Endothelial cell of hepatic sinusoid (primary cell): ENCODE data around the gene CARD11.

ENCODE experiments used
- in situ Hi-C: cut with HindIII; loops from 2 replicates; pipeline ENCODE4 v1.10.0; 2017; ENCODE audit warnings: low sequenced_read_pairs

Gene CARD11

DNA sequence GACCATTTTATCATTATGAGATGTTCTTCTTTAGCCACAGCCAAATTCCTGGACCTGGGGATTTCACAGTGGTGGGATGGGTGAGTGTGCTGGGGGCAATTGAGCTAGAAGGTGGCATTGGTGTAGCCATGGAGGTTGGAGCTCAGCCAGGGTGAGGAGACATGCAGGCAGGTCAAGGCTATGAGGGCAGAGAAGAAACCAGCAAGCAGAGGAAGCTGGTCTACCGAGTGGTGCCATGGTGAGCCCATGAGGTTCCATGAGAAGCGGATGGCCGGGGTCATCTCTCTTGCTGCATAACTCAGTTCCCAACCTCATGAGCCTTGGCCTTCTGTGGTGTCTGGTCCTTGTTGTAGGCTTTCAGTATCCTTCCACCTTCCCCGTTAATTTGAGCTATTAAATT lies 91.4 kb downstream of the CARD11 start:
- in situ Hi-C loops, result no loop called here

DNA sequence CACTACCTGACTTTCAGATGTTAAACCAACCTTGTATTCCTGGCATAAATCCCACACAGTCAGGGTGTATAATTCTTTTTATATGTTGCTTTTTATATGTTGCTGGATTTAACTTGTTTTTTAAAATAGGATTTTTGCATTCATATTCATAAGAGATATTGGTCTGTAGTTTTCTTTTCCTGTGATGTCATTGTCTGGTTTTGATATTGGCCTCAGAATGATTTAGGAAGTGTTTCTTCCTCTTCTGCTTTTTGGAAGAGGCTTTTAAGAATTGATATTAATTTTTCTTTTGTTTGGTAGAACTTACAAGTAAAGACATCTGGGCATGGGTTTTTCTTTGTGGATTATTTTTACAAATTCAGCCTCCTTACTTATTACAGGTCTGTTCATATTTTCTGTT lies 93.1 kb downstream of the CARD11 start:
- in situ Hi-C loops, result no loop called here

DNA sequence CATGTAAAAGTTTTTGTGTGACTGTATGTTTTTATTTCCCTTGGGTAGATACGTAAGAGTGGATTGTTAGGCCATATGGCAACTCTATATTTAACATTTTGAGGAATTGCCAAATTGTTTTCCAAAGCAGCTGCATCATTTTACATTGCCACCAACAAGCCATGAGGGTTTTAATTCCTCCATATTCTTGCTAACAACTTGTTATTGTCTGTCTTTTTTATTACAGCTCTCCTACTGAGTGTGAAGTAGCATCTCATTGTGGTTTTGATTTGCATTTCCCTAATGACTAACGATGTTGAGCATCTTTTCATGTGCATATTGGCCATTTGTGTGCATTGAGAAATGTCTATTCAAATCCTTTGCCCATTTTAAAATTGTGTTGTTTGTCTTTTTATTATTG lies 94.9 kb downstream of the CARD11 start:
- in situ Hi-C loops, result loop anchor here (5.0 to 10.0 kb wide), 2 partner anchors 59 to 184 kb away; no protein-coding TSS in a partner anchor

DNA sequence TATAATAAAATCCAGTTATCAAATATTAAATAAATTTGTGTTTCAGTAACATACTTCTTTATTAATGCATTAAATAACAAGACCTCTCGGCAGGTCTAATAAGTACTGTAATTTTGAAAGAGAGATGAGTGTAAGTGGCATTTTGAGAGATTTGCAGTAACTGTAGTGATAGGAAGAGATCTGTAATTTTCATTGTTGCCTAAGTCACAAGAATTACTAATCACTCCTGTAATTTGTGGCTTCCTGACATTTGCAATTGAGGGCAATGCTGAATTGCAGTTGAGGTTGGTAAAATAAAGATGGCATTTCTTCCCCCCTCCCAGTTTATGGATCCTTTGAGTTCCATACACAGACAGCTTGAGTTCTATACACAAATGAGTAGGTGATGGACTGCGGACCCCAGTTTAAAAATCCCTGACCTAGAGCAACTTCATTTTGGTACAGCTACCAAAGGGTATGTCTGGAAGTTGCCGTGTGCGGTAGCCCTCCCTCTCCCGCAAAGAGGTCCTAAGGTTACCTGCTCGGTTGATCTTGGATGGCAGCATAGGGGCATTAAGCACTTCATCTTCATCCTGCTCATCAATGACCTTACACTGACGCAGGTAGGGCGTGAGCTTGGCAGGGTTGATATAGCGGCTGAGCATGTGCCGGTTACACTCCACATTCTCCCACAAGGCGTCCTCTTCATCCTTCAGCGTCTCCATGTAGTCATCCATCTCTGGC lies 96.4 kb downstream of the CARD11 start:
- in situ Hi-C loops, result loop anchor here (5.0 to 10.0 kb wide), 2 partner anchors 60 to 182 kb away; no protein-coding TSS in a partner anchor

DNA sequence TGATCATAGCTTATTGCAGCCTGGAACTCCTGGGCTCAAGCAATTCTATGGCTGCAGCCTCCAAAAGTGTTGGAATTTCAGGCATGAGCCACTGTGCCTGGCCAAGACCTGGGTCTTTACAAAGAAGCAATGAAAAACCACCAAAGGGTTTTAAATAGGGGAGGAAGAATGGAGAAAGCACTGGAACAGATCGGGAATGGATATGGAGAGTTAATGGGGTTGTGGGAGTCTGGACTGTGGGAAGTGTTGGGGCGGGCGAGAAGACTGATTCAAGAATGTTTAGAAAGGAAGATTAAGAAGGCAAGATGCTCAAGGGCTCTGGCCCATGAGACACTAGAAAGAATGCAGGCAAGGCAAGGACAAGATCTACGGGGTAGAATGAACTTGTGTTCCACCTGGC lies 98.5 kb downstream of the CARD11 start:
- in situ Hi-C loops, result loop anchor here (5.0 to 10.0 kb wide), 2 partner anchors 62 to 180 kb away; no protein-coding TSS in a partner anchor

DNA sequence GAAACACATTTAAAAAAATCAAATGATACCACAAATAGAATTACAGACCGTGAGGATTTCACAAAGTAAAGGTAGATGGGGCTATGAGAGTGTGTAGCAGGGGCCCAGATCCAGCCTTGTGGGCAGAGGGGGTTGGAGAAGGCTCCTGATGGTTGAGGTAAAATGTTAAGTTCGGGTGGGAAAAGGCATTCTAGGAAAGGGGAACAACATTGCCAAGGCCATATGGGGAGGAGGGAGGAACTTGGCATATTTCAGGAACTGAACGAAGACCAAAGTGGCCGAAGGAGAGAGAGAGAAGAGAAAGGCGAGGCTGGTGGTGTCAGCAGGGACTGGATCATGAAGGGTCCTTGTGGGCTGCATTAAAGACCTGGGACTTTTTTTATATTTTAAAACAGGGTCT lies 98.9 kb downstream of the CARD11 start:
- in situ Hi-C loops, result loop anchor here (5.0 to 10.0 kb wide), 2 partner anchors 63 to 180 kb away; no protein-coding TSS in a partner anchor

DNA sequence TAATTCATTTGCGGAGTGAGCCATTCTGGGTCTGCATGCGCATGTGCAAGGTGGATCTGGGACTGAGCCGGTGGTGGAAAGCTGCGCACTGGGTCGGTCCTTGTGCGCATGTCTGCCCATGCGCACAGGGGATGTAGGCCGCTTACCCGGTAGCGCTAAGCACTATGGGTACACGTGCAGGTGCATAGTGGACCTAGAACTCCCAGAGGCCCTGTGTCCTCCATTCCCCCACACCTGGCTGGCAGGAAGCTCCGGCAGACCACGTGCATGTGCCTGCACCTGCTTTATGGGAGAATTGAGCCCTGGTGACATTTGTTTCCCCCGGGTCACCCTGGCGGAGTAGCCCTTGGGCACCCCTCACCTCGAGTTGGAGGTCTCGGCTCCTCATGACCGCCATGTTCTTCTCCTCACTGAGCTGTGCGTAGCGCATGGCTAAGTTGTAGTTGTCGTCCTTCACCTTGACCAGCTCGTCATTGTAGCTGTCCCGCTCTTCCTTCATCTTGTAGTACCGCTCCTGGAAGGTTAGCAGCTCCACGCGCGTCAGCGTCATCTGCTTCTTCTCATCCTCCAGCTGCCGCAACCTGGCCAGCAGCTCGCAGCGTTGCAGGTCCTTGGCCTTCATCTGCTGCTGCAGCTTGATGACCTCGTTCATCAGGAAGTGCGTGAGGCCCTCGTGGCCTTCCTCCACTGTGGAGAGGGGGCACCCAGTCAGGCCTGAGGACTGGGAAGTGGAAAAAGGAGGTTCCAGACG lies 99.6 kb downstream of the CARD11 start:
- in situ Hi-C loops, result loop anchor here (10.0 kb wide), 1 partner anchor 179 kb away; no protein-coding TSS in a partner anchor

DNA sequence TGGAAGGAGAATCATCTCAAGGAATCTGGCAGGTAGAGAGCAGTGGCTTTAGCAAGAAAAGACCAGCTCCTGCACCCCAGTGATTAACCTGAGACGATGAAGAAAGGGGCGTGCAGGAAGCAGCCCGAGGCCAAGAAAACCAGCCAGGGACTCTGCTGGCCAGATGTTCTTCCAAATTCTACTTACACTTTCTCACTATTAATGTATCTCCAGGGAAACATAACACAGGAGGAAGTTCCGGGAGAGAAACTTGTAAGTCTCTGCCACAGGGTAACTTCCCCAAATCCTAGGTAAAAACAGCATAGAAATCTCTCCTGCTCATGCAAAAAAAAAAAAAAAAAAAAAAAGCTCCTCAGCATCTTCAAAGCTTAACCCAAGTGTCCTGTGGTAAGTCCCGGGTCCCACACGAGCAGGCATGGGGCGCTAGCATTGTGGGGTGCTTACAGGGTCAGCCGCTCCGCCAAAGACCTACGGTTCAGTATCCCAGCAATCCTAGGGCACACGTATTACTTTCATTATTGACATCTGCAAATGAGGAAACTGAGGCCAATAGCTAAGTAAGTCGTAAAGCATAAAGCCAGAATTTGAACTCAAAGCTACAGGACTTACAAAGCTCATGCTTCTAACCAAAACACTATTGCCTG lies 102.3 kb downstream of the CARD11 start:
- in situ Hi-C loops, result loop anchor here (10.0 kb wide), 1 partner anchor 177 kb away; no protein-coding TSS in a partner anchor

DNA sequence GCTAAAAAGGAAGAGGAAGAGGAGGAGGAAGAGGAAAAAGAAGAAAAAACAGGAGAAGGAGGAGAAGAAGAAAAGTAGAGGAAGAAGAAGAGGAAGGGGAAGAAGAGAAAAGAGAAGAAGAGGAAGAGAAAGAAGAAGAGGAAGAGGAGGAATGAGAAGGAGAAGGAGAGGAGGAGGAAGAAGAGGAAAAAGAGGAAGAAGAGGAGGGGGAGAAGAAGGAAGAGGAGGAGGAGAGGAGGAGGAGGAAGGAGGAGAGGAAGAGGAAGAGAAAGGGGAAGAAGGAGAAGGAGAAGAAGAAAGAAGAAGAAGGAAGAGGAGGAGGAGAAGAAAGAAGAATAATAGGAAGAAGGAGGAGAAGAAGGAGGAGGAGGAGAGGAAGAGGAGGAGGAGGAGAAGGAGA lies 103.2 kb downstream of the CARD11 start:
- in situ Hi-C loops, result loop anchor here (10.0 kb wide), 1 partner anchor 176 kb away; no protein-coding TSS in a partner anchor

DNA sequence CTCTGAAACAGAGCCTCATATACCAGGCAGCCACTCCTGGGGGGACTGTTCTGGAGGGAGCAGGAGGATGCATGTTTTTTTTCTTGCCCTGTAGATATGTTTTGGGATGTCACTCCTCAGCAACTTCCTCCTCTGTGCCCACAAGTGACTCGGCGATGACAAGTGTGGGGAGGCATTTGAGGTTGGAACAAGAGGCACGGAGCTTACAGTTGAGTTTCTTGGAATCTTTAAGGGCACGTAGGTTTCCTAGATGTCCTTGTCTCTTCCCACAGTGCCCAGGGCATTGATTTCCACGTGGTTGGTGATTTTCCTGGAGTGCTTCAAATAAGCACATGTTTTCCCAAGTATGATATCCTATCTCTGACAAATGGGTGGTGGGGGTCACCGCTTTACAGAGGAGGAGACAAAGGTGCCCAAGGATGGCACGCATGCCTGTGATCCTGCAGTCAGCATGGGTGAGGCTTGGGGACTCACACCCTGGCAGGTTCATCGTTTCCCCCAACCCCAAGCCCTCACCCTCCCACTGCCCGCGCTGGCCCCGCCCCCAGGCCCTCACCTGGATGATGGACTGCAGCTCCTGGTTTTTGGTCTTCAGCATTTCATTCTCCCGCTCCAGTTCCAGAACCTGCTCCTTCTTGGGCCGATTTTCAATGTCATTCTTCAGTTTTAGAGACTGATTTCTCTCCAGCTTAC lies 104.3 kb downstream of the CARD11 start:
- in situ Hi-C loops, result loop anchor here (5.0 kb wide), 1 partner anchor 72 kb away; no protein-coding TSS in a partner anchor

DNA sequence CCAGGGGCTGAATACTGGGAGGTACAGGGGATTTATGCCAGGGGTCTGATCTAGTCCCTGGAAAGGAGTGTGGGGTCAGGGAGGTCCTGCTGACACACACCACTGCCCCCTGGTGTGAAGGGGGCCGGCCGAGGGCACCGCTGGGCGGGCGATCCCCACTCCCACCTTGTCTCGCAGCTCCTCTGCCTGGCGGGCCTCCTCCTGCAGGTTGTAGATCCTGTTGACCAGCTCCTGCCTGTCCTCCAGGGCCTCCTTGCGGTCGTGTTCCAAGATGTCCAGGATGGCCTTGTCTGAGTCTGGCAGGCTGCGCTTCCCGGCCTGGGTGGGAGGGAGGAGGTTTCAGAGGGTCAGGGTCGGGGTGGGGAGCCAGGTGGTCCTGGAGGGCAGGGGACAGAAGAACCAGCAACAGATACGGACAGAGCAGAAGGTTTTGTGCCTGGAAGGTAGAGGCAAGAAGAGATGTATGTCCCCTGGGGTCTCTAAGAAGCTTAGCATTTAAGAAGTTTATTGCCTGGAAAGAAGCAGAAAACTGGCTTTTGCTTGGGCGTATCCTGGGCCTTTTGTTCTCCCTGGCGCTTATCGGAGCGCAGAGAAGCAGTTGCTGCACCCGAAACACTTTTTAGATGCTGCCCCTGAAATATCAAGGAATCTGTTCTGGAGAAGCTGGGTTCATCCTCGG lies 105.0 kb downstream of the CARD11 start:
- in situ Hi-C loops, result loop anchor here (5.0 kb wide), 1 partner anchor 71 kb away; no protein-coding TSS in a partner anchor

DNA sequence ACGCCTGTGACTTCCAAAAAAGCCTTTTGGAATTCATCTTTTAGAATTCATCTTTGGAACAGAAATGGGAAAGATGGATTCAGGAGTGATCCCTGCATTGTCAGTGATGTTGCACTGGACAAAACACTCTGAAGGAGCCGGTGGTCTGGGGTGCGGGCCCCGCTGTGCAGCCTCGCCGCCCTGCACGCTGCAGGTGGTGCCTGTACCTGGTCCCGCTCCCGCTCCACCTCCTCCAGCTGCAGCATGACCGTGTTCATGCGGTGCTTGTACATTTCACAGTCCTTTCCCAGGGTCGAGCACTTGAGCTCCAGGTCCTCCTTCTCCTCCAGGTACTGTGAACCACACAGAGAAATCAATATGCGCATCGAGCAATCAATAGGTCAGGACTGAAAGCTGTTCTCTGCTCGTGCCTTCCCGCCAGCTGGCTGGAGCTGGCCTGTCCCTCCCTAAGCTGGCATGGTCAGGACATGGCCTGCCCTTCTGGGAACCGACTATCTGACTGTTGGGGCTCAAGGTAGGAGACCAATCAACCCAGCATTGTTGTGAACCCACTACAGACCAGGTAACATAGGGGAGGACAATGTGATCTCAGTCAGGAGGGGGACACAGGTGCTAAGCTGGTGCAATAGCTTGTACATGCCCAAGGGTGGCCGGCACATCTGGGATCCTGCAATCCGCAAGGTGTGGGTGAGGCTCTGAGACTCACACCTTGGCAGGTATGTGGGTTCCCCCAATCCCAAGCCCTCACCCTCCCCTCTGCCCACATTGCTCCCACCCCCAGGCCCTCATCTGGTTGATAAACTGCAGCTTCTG lies 105.8 kb downstream of the CARD11 start:
- in situ Hi-C loops, result loop anchor here (5.0 kb wide), 1 partner anchor 71 kb away; no protein-coding TSS in a partner anchor

DNA sequence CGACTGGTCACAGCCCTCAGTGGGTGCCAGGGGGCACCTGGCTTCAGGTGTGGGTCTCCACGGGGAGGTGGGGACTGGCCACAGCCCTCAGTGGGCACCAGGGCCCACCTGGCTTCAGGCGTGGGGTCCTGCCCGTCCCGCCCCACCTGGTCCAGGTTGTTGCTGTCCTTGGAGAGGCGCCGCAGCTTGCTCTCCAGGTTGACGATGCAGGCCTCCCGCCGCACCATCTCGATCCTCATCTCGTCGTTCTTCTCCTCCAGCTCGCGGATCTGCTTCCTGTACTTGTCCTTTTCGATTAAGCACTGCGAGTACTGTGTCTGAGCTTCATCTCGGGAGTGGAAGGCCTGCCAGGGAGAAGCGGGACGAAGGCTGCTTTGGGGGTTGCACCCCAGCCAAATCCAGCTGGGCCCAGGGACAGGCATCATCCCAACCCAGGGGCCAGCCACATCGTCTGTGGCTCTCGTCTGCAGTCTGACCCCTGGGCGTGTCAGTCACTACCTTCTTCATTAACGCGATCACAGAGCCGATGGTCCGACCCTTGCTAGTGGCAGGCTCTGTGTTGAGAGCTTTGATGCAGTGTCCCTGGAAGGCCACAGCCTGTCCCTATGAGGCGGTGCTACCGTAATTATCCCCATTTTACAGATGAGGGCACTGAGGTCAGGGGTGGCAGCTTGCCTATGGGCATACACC lies 106.6 kb downstream of the CARD11 start:
- in situ Hi-C loops, result loop anchor here (5.0 kb wide), 1 partner anchor 70 kb away; no protein-coding TSS in a partner anchor

DNA sequence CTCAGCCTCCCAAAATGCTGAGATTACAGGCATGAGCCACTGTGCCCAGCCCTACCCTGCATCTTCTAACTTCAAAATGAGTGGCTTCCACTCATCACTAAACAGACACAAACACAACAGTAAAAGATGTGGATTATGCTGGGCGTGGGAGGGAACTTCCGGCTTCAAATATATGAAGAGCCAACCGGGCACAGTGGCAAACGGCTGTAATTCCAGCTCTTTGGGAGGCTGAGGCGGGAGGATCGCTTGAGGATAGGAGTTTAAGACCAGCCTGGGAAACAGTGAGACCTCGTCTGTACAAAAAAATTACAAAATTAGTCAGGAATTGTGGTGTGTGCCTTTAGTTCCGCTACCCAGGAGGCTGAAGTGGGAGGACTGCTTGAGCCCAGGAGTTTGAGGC lies 107.4 kb downstream of the CARD11 start:
- in situ Hi-C loops, result loop anchor here (5.0 kb wide), 1 partner anchor 69 kb away; no protein-coding TSS in a partner anchor

DNA sequence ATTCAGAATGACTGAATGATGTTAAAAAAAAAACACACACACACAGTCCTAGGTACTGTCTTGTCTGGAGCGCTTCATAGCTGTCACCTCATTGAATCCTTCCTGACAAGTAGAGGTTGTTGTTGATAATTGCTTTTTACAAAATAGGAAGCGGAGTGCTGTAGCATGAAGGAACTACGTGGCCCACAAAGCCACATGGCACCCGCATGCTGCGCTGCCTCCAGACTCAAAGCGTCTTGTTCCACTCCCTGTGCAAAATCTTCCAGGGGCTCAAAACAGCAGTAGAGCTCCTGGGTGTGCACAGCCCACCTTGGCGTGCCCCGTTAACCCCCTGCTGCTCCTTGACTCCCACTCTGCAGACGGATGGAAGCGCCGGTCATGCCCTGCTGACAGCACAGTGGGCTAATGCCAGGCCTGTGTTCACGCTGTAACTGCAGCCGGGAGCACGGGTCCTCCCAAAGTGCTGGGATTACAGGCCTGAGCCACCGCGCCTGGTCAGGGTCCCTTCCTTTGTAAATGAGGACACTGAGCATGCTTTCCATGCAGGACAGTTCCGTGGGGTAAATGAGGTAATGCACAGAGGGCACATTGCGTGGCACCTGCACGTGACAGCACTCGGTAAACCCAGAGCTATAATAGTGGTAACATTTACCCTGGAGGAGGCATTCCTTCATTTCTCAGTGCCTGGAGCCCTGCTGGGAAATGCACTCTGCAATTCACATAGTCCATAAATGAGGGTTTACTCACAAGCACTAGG lies 108.5 kb downstream of the CARD11 start:
- in situ Hi-C loops, result loop anchor here (5.0 kb wide), 1 partner anchor 68 kb away; no protein-coding TSS in a partner anchor

DNA sequence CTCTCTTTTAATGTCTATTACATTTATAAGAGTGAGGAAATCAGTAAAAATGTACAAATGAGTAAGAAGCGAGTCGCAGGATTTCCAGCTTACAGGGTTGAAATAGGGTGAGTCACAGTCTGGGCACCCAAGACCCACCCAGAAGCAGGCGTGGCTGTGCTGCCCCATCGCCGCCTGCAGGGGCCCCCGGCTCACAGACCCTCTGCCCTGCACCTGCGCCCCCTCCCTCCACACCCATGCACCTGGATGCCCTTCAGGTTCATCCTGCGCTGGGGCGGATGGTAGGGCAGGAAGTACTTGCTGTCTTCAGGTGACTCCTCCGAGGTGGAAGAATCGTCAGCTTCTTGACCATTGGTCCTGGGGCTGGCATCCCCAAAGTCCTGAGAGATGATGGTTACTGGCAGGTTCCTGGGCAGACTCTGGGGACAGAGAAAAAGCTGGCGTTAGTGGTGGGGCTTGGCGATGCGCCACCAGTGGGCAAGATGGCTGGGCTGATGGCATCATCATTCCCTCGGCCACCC lies 109.4 kb downstream of the CARD11 start:
- in situ Hi-C loops, result no loop called here
